Endodermal cell (in vitro differentiated cells): ENCODE measurements around the gene ZNF469. TPM values are rescaled to one million over a fixed set of nuclear protein-coding genes. Genes with fewer than 3 reads are reported as not detected.

ENCODE experiments used
- DNase-seq: peaks from one replicate; pipeline ENCODE4 v3.0.0-alpha.2; 2017
- H3K27ac ChIP-seq: 2 replicates; pipeline ENCODE4 v1.5.1; 2013; ENCODE audit warnings: mild to moderate bottlenecking, low read depth, low read length, moderate library complexity
- H3K27me3 ChIP-seq: 2 replicates; pipeline ENCODE4 v1.6.1; 2013; ENCODE audit warnings: mild to moderate bottlenecking, low read length, moderate library complexity; ENCODE audit not compliant: insufficient read depth, control insufficient read depth, poor library complexity, severe bottlenecking
- H3K36me3 ChIP-seq: 2 replicates; pipeline ENCODE4 v1.7.0; 2013; ENCODE audit warnings: mild to moderate bottlenecking, low read length, moderate library complexity; ENCODE audit not compliant: control insufficient read depth, insufficient read depth
- H3K4me1 ChIP-seq: one replicate; pipeline ENCODE4 v1.7.0; 2013; ENCODE audit warnings: low read length; ENCODE audit not compliant: control insufficient read depth, insufficient read depth
- H3K4me3 ChIP-seq: 2 replicates; pipeline ENCODE4 v1.5.1; 2013; ENCODE audit warnings: mild to moderate bottlenecking, low read length, moderate library complexity
- H3K9ac ChIP-seq: 2 replicates; pipeline ENCODE4 v1.6.1; 2013; ENCODE audit warnings: mild to moderate bottlenecking, low read length, moderate library complexity; ENCODE audit not compliant: poor library complexity, severe bottlenecking; ENCODE audit errors: extremely low read depth
- H3K9me3 ChIP-seq: 2 replicates; pipeline ENCODE4 v1.6.1; 2013; ENCODE audit warnings: mild to moderate bottlenecking, low read length, moderate library complexity; ENCODE audit not compliant: control insufficient read depth
- H3K27ac Mint-ChIP-seq: 2 replicates; pipeline ENCODE4 v1.8.0; 2020; ENCODE audit warnings: mixed read lengths
- H3K27me3 Mint-ChIP-seq: 2 replicates; pipeline ENCODE4 v1.8.0; 2021; ENCODE audit warnings: mild to moderate bottlenecking, mixed read lengths; ENCODE audit not compliant: insufficient read depth
- H3K36me3 Mint-ChIP-seq: 2 replicates; pipeline ENCODE4 v1.8.0; 2020; ENCODE audit warnings: low read depth, mixed read lengths
- H3K4me1 Mint-ChIP-seq: 2 replicates; pipeline ENCODE4 v1.8.0; 2020; ENCODE audit warnings: mixed read lengths
- H3K4me3 Mint-ChIP-seq: 2 replicates; pipeline ENCODE4 v1.8.0; 2020; ENCODE audit warnings: mild to moderate bottlenecking, moderate library complexity, mixed read lengths
- H3K9me3 Mint-ChIP-seq: 2 replicates; pipeline ENCODE4 v1.8.0; 2020; ENCODE audit warnings: mild to moderate bottlenecking, mixed read lengths
- WGBS, 2 experiments: methylation state at CpG; one replicate each; pipeline versions ENCODE4 v1.1.5 to v1.1.7; 2013; ENCODE audit warnings: missing lambda C conversion rate in 2 of 2, mixed read lengths in 1 of 2; ENCODE audit not compliant: insufficient coverage in 1 of 2, insufficient read length in 1 of 2; 5-methylcytosine and 5-hydroxymethylcytosine counted together
- total RNA-seq, 2 donors: library from RNA; stranded (reverse); fragmentation: NEBNext Ultra II Directional in 1 of 2; extraction: Animal tissue kit (Norgen Biotek cat#: 25700) in 1 of 2; gene quantifications; 2 replicates in 1 of 2; 3 replicates in 1 of 2; pipeline ENCODE4 v1.2.1, GENCODE V29; 2021
- TF ChIP-seq, protein P1 (sequence below): fragments of 200-600 bp; sonication (generic); conservative IDR thresholded peaks from 2 replicates; pipeline ENCODE4 v1.5.0; 2021; ENCODE audit warnings: antibody characterized with exemption, mild to moderate bottlenecking

The ZNF469 gene
- total RNA-seq, 2 donors from 2014 or later, result 0.68 to 4.7 TPM

DNA sequence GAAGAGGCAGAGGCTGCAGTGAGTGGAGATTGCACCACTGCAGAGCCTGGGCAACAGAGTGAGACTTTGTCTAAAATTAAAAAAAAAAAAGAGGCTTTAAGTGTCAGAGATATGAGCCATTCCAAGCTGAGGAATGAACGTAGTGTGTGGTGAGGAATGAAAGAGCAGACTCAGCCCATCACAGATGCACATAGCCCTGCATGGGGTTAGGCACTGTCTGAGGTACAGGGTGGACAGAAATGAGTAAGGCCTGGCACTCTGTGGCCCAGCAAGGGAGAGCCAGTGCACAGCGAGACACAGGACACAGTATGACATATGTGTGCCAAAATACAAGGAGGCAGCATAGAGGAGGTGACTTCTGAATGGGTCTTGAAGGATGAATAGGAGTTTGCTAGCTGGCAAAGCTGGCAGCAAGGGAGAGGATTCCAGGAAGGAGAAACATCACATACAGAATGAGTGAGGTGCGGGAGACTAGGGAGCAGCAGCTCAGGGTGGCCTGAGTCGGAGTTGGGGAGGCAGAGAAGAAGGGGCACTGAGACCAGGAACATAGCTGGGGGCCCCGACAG, 8.7 kb upstream of the ZNF469 start:
- H3K4me3 ChIP-seq, result no peak overlapping the region
- Mint-ChIP-seq H3K27me3 (no peaks in the 10 kb centered on the region), H3K4me1 (no peaks in the 10 kb centered on the region), H3K4me3 (no peak overlapping the region), H3K27ac (no peak overlapping the region), H3K36me3 (no peaks in the 10 kb centered on the region), H3K9me3 (no peaks in the 10 kb centered on the region)
- H3K36me3 ChIP-seq, result no peaks in the 10 kb centered on the region
- no peaks in the 10 kb centered on the region for H3K4me1 ChIP-seq
- peaks cover 5% of the 10 kb centered on the region for H3K9me3 ChIP-seq
- TF ChIP-seq, protein P1, sequence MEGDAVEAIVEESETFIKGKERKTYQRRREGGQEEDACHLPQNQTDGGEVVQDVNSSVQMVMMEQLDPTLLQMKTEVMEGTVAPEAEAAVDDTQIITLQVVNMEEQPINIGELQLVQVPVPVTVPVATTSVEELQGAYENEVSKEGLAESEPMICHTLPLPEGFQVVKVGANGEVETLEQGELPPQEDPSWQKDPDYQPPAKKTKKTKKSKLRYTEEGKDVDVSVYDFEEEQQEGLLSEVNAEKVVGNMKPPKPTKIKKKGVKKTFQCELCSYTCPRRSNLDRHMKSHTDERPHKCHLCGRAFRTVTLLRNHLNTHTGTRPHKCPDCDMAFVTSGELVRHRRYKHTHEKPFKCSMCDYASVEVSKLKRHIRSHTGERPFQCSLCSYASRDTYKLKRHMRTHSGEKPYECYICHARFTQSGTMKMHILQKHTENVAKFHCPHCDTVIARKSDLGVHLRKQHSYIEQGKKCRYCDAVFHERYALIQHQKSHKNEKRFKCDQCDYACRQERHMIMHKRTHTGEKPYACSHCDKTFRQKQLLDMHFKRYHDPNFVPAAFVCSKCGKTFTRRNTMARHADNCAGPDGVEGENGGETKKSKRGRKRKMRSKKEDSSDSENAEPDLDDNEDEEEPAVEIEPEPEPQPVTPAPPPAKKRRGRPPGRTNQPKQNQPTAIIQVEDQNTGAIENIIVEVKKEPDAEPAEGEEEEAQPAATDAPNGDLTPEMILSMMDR, result no peak
- no peak for DNase-seq
- no peak overlapping the region for H3K9ac ChIP-seq
- no peak overlapping the region for H3K27ac ChIP-seq
- 90 to 91% methylated on average over 5 of the region's 5 CpGs for WGBS, 2 experiments
- H3K27me3 ChIP-seq, result no peaks in the 10 kb centered on the region

GRCh38 chr16:88374736-88375135, 8.0 kb upstream of the ZNF469 start:
- H3K4me1 Mint-ChIP-seq, result no peaks in the 10 kb centered on the region
- H3K36me3 Mint-ChIP-seq, result no peaks in the 10 kb centered on the region
- WGBS, 2 experiments, result 93 to 97% methylated on average over 22 of the region's 22 CpGs
- TF ChIP-seq, protein P1, result no peak
- Histone ChIP-seq H3K4me3 (no peak overlapping the region), H3K9ac (no peak overlapping the region), H3K9me3 (peaks cover 5% of the 10 kb centered on the region), H3K4me1 (no peaks in the 10 kb centered on the region), H3K27ac (no peak overlapping the region), H3K36me3 (no peaks in the 10 kb centered on the region), H3K27me3 (no peaks in the 10 kb centered on the region)
- DNase-seq, result no peak
- no peaks in the 10 kb centered on the region for H3K9me3 Mint-ChIP-seq
- no peaks in the 10 kb centered on the region for H3K27me3 Mint-ChIP-seq
- no peak overlapping the region for H3K27ac Mint-ChIP-seq
- H3K4me3 Mint-ChIP-seq, result no peak overlapping the region

DNA sequence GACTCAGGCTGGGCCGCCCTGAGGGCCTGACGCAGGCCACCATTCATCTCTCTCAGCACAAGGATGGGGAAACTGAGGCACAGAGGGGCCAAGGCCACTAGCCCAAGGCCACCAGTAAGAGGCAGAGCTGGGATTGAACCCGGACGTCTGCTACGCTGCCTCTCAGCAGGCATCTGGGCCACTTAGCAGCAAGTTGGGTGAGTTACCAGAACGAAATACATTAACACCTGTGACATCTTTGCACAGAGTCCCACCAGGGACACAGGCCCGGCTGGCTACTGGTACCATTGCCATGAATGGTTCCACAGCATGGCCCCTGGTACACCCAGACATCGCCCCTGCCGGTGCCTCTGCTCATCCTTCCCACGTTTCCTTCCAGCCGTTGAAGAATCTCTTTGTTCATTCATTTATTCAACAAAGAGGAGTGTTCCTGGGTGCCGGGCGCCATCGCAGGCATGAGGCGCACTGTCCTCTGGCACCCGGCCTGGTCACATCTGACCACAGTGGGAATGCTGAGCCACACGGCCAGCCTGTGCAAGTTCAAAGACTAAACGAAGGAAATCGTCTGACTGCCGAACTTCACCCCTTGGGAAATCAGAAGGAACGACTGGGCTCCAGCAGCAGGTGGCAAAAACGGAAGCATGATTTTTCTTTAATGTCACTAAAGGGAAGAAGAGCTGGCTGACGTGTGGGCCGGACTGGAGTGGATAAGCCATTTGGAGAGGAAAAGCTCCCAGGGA, 7.4 kb upstream of the ZNF469 start:
- Mint-ChIP-seq H3K27me3 (no peaks in the 10 kb centered on the region), H3K4me3 (no peak overlapping the region), H3K4me1 (no peaks in the 10 kb centered on the region), H3K27ac (no peak overlapping the region), H3K9me3 (no peaks in the 10 kb centered on the region), H3K36me3 (no peaks in the 10 kb centered on the region)
- peaks cover 5% of the 10 kb centered on the region for H3K9me3 ChIP-seq
- WGBS, 2 experiments, result 87 to 92% methylated on average over 17 to 24 of the region's 24 CpGs
- H3K4me3 ChIP-seq, result no peak overlapping the region
- no peaks in the 10 kb centered on the region for H3K4me1 ChIP-seq
- DNase-seq, result no peak
- H3K27me3 ChIP-seq, result no peaks in the 10 kb centered on the region
- no peaks in the 10 kb centered on the region for H3K36me3 ChIP-seq
- TF ChIP-seq, protein P1, result no peak
- no peak overlapping the region for H3K9ac ChIP-seq
- peak overlapping the region; percentile 81 for H3K27ac ChIP-seq
